Urothelium cell line (cell line): ENCODE results near the gene PDE4D.
"Not testable (repeated sequence)": the region's sequence is repeated elsewhere in the genome, so short reads cannot be mapped to it uniquely, and the experiment has no call there.

Experiments used
- DNase-seq: peaks from one replicate; pipeline ENCODE4 v3.0.0; 2011; ENCODE audit warnings: low spot score, mixed read lengths
- FAIRE-seq: peaks from 2 replicates; lab custom pipeline; 2011; peaks lifted over from hg19 to GRCh38; lab: Jason Lieb, UNC

Gene PDE4D

DNA sequence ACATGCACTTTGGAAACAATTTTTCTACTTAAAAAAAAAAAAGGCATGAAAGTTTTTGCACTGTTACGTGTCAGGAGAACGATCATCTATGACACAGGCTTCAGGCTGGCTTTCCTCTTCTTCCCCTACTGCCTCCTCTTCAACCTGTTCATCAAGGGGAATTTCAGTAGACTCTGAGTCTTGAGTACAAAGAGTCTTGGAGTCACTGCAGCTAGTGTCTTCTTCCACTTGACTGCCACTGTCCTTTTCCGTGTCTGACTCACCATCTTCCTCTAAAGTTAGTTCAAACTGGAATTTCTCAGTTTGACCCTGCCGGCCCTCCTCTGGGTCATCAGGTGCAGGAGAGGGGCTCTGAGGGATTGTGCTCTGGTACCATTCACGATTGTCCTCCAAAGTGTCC lies 918.9 kb downstream of the PDE4D start:
- no peak for FAIRE-seq

DNA sequence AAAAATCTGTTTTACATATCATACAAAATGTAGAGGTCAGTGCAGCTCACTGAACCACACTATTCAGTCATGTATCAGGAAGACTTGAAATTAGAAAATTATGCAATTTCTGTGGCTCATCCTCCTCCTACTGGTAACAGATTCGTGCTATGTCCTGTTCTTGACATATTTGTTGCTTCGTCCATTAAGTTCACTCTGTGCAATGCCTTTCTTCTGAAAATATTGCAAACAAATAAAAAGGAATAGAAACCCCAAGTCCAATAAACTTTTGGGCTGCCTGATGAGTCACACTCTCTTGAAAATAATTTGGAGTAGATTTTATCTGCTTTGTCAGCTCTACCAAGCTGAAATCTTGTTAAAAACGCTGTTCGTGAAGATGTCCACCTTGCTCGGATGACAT lies 919.4 kb downstream of the PDE4D start:
- no peak for FAIRE-seq
- no peak for DNase-seq

More for the DNA sequence above, 918.9 kb downstream of the PDE4D start:
- no peak for DNase-seq

DNA sequence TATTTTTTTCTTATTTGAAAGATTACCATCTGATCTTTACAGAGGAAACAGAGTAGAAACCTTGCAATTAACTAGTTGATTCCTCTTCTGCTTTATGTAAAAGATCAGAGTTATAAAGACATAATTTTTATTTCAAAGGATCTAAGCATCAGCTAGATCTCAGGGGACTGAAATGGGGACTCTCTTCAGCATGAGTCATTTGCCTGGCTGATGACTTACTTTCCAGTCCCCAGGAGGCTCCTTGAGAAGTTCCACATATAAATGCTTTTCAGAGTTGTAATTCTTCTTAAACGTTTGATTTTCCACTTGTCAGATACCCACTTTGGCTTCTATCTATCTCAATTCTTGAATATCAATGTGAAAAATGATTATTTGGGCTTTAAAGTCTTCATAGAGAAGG lies 921.2 kb downstream of the PDE4D start:
- FAIRE-seq: no peak
- DNase-seq: no peak

DNA sequence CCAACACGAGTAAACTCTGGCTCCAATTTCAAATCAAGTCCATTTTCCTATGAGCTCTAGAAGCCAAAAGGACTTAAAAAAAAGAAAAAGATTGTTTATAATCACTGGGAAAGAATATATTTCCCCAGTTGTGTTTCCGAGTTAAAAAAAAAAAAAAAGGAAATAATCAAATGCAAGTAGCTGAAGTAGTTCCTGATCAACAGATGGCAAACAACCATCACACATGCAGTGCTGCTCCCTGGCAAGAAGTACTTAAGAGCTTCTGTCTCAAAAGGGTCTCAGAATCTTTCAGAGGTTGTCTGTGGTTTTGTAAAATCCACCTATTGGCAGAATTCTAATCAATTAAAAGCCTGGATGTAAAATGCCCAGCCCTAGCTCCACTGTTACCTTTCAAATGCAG lies 922.8 kb downstream of the PDE4D start:
- FAIRE-seq: no peak
- no peak for DNase-seq

DNA sequence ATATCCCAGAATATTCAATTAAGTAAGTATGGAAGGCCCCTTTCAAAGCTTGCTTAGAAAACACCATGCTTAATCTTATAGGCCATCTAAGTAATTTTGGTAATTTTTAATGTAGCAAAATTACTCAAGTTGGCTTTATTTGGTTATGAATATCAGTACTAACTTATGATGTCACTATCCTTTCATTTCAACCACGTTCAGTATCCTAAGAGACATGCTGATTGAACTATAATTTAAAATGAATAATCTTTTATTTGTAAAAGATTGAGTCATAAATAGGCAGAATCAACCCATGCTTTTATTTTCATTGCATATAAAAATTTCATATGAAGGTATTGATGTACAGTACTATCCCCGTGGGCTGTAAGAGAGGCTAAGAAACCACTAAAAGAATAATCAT lies 923.7 kb downstream of the PDE4D start:
- DNase-seq: no peak
- no peak for FAIRE-seq

DNA sequence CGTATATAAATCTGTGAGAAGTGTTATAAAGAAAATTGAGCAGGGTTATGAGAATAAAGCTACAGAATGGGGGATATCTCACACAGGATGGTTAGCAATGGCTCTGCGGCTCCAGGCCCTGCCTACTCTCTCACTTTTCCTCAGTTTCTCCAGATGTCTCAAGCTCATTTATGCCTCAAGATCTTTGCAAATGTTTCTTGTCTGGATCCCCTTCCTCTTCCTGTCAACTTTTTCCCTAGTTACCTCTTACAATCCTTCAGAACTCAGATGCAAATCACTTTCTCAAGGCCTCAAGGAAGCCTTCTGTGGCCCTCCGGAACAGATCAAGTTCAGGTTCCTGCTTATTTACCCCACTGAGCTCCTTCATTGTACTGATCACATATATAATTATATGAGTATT lies 924.3 kb downstream of the PDE4D start:
- DNase-seq: no peak
- FAIRE-seq: no peak

DNA sequence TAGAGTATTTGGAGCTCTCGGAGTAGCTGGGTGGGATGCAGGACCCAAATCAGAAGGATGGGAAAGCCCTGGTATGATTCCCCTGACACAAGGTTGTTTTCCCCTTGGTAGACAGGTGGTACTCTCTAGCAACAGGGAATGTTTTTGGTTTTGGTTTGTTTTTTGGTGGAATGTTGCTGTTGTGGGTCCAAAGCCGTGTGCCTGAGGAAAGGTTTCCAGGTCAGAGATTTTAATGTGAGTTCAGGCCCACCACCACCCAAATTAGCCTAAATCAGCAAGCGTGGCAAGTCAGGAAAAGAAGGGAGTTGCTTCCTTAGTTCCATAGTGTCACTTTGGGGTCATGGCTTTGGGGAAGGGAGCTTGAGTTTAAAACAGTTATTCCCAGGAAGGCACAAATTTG lies 925.2 kb downstream of the PDE4D start:
- DNase-seq (no peak), FAIRE-seq (no peak)

DNA sequence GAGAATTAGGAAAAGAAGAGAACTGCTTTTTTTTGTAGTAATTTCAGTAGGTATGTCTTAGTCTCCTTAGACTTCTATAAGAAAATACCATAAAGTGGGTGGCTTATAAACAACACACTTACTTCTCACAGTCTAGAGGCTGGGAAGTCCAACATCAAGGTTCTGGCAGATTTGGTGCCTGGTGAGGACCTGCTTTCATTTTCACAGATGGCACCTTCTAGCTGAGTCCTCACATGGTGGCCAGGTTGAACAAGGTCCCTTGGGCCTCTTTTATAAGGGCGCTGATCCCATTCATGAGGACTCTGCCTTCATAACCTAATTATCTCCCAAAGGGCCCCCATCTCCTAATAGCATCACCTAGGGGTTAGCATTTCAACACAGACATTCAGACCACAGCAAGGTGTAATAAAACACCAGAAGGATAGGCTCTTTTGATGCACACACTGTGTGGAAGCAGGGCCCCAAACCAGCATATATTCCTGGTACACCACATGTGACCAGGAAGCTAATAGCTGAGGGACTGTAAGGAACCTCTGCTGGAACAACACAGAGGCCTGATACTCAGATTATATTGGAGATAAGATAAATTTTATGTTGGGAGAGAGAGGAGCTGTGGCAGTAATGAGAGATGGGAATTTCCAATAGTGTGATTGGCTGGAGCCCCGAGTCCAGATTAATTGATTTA lies 925.8 kb downstream of the PDE4D start:
- FAIRE-seq (no peak), DNase-seq (no peak)

DNA sequence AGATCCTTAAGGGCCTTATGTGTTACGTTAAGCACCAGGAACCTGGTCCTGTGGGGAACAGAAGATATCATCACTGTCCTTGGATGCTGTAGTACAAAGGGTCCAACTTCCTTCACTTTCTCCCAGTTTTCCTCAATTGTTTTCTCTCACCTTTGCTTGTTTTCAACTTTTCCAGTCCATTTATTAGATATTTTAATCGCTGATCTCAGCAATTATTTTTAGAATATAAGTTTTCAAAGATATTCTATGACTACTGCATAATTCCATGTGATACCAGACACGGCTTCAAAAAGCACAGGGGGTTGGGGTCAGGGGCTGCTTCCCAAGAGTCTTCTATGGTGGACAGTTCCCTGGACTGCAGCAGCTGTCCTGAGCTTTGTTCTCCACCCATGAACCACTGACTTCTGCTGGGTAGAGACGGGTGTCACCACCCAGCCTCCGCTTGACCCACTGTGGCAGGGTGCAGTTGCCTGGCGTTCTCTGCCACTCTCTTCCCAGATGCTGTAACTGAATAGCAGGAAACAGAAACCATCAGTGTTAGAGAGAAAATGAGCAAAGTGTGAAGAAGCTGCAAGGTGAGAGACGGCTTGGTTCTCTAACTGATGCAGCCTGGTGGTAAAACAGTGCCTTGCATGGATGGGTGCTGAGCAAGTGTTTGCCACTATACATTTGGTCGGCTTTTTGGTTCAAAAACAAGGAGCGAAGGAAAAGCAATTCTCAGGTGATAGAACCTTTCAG lies 927.7 kb downstream of the PDE4D start:
- DNase-seq (no peak), FAIRE-seq (no peak)

DNA sequence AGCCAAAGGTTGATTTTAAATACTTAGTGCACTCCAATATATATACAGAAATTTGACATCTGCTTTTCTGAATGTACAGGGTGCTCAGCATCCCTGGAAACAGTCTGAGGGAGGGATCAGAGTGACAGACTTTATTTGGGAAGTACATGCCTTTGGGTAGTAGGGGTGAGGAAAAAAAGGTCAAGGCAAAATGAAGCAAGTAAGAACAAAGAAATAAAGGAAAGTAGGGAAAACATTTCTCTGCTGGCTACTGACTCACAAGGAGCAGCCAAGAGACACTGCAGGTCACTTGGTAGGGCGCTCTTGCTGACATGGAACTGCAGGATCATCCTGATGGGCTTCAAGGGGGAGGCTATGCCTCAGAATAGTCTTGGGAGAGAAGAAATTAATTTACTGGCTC lies 929.7 kb downstream of the PDE4D start:
- no peak for FAIRE-seq

DNA sequence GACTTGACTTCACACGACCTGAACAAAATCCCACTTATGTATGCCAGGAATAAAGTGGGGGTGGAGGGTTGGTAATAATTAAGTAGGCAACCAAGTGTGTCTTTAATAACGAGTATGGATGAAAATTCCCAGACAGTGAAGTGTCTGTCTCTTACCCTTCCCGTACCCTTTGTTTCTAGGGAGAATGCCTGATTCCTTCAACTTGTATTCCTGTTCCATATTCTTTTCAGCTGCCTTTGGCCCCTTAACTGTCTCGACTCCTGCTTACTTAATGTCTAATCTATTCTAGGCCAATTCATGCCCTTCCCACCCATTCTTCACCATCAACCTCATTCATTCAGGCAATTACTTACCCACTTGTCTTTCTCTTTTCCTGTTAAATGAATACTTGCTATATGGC lies 930.2 kb downstream of the PDE4D start:
- no peak for FAIRE-seq
- DNase-seq: no peak

More for the DNA sequence above, 929.7 kb downstream of the PDE4D start:
- DNase-seq: no peak

DNA sequence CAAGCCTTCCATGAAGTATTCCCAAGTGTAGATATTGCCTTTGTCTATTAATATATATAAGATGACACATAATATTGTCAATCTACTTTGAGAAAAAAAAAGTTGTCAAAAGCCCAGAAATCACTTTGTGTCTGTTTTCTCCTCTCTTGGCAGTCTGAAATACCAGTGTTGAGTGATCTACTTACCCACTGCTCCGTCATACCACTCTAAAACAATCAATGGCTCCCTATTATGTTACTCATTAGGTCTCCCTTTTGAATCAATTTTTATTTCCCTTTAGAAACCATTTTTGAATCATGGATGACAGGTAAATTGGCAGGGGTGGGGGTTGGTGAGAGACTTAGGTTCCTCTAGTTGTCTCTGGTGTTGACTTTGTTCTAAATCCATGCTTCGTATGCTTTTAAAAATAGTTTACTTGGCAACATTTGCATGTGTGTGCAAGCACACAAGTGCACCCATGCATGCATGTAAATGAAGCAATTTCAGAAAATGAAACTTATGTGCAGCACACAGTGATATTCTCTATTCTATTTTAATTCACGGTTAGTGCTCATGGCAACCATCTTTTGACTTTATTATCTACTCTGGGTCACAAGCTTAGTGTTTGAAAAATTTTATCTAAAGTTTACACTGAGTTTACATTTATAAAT lies 931.8 kb downstream of the PDE4D start:
- FAIRE-seq: no peak
- DNase-seq: no peak

DNA sequence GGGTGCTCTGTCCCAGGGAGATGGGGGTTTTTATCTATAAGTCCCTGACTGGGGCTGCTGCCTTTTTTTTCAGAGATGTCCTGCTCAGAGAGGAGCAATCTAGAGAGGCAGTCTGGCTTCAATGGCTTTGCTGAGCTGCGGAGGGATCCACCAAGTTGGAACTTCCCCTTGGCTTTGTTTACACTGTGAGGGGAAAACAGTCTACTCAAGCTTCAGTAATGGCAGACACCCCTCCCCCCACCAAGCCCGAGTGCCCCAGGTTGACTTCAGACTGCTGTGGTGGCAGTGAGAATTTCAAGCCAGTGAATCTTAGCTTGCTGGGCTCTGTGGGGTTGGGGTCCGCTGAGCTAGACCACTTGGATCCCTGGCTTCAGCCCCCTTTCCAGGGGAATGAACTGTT lies 934.8 kb downstream of the PDE4D start:
- FAIRE-seq: no peak
- DNase-seq: no peak

DNA sequence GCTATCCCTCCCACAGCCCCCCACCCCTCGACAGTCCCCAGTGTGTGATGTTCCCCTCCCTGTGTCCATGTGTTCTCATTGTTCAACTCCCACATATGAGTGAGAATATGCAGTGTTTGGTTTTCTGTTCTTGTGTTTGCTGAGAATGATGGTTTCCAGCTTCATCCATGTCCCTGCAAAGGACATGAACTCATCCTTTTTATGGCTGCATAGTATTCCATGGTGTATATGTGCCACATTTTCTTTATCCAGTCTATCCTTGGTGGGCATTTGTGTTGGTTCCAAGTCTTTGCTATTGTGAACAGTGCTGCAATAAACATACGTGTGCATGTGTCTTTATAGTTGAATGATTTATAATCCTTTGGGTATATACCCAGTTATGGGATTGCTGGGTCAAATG lies 940.3 kb downstream of the PDE4D start:
- not testable (repeated sequence) for FAIRE-seq, DNase-seq

DNA sequence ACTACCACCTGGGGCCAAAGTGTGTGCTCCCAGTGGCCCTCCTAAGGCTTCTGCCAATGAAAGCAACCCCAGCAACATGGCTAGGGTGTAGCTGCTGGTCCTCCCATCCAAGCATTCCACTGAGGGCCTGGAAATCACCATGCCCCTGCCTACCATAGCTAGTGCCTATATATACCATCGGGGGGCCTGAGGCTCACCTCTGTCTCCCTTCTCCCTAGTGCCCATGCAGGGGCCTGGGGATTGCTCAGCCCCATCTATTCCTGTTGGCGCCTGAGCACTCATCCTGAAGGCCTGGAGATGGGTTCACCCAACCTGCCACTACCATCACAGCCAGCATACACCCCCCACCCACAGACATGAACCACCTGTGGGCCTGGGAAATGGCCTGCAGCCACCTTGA lies 943.3 kb downstream of the PDE4D start:
- FAIRE-seq: no peak
- DNase-seq: no peak

DNA sequence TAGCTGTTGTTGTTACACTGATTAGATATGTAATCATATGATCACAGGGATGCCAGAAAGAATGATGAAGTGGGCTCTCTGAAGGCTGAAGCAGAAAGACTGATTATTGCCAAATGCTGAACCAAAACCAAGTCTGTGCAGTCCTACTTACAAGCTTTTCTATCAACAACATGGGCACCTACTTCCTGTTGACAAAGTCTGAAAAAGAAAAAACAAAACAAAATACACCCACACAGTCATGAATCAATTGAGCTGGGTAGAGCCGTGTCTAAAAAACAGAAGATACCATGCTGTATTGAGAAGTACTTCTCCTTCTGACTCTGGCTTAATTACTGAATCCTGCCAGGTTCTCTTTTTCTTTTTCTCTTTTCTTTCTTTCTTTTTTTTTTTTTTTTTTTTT lies 947.3 kb downstream of the PDE4D start:
- no peak for FAIRE-seq
- no peak for DNase-seq

DNA sequence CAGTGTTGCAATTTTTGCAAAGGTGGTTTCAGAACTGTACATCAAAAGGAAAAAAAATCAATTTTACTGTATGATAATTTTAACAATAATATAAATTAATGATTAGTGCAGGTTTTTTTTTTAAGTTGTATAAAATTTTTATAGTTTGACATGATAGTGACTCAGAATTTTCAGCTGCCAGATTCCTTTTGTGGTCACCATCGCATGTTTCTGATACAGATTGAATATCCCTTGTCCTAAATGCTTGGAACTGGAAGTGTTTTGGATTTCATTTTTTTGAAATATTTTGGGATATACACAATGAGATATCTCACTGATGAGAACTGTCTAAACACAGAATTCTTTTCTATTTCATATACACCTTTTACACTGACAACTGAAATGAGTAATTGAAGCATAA lies 949.3 kb downstream of the PDE4D start:
- no peak for FAIRE-seq

DNA sequence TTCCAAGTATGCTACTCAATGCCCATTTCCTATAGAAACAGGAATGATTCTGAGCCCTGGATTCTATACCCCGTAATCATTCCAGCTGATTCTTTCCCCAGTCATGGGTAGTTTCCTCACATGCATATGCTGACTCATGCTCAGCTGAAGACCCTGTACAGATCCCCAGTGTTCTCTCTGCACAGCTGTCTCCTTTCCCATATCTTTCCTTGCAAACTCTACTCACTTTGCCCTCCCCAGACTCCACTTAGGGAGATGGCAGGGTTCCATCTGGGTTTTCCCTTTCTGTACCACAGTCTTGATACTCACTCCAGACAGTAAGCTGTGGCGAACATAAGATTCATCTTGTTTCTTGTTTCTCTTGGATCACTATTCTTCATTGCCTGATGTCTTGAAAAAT lies 953.1 kb downstream of the PDE4D start:
- no peak for FAIRE-seq
- DNase-seq: no peak

More for the DNA sequence above, 949.3 kb downstream of the PDE4D start:
- no peak for DNase-seq

DNA sequence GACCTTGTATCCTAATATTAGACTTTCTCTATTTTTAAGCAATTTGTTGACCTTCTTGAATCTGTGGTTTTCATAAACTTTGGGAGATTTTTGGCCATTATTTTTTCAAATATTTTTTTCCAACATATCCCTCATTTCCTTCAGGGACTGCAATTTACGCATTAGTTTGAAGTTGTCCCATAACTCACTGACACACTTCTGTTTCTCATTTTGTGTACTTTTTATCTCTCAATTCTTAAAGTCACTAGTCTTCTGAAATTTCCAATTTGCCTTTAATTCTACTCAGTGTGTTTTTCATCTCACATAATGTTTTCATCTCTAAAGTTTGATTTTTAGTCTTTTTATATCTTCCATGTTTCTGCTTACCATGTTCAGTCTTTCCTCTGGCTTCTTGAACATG lies 953.9 kb downstream of the PDE4D start:
- FAIRE-seq (no peak), DNase-seq (no peak)

DNA sequence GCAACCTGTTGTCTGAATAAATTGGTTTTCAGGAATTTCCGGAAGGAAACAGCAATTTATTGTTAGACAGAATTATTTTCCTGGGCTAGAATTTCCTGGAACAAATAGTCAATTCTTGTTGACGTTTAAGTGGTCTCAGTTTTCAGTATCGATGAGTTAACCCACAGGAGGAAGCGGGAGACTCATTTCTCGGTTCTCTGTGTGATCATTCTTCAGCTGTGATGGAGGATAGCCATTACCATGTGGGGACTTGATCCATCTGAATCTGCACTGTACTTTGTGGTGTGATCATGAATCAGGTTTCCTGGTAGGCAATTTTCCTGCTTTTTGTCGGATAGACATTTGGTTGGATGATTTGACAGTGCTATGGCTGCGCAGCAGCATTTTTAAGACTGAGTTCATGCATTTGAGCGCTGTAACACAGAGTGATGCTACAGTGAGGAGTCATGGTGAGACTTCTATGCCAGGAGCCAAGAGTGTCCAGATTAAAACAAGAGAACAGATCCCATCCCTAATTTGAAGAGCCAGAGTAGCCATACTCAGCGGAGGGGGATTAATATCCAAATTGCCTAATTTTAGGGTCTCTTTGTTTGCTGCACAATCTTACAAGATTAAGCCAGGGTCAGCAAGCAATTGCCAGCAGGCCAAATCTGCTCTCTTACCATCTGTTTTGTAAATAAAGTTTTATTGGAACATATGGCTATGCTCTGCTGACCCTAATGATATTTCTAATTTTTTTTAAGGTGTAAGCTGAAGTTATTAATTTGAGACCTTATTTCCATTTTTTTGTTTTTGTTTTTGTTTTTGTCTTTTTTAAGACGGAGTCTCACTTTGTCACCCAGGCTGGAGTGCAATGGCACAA lies 954.7 kb downstream of the PDE4D start:
- DNase-seq (no peak), FAIRE-seq (no peak)

DNA sequence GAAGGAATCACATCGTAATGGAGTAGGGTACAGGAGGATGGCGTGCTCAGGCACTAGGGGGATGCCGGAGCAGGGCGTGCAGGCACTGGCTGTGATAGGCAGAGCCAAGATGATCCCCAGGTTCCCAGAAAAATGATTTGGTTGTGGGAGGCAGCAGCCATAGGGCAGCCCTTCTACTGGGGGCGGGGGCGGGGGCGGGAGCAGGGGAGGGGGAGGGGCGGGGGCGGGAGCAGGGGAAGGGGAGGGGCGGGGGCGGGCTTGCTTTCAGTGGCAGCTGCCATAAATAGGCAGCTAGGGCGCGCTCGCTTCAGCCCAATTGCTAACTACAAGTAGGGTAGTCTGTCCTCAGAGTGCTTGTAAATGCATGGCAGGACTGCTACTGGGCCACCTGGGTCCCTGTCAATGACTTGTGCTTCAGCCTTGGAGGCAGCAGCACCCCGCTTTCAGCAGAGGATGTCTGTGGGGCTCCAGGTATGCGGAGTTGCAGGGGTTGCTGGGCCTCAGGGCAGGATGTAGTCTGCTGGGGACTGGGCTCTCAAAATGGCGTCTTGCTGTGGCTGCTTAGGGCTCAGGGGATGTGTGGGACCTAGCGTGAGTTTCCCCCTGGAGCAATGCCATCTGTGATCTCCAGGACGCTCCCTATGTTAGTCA lies 956.4 kb downstream of the PDE4D start:
- no peak for FAIRE-seq
- DNase-seq: no peak
